Measurements from ENCODE around the gene ATF4.

DNA sequence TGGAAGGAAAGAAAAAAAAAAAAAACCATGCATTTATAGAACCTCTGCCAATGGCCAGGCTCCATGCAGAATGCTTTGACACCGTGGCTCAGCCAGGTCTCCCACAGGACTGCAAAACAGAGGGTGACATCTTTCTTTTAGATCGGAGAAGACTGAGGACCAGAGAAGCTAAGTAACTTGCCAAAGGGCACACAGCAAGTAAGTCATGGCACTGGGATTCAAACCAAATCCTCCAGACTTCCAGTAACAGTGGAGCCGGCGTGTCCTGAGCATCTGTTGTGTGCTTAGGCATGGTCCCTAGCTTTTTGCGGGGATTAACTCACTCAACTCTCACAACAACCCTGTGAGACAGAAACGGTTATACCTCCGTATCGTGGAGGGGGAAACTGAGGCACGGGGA is 42.8 kb upstream of the ATF4 start:
- TF ChIP-seq, protein P1, sequence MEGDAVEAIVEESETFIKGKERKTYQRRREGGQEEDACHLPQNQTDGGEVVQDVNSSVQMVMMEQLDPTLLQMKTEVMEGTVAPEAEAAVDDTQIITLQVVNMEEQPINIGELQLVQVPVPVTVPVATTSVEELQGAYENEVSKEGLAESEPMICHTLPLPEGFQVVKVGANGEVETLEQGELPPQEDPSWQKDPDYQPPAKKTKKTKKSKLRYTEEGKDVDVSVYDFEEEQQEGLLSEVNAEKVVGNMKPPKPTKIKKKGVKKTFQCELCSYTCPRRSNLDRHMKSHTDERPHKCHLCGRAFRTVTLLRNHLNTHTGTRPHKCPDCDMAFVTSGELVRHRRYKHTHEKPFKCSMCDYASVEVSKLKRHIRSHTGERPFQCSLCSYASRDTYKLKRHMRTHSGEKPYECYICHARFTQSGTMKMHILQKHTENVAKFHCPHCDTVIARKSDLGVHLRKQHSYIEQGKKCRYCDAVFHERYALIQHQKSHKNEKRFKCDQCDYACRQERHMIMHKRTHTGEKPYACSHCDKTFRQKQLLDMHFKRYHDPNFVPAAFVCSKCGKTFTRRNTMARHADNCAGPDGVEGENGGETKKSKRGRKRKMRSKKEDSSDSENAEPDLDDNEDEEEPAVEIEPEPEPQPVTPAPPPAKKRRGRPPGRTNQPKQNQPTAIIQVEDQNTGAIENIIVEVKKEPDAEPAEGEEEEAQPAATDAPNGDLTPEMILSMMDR (IDR thresholded peaks at IDR 0.05; ENCODE audit: low read depth, low read length, poor library complexity, severe bottlenecking): no peak
- TF ChIP-seq EZH2phosphoT487 (IDR thresholded peaks at IDR 0.05; ENCODE audit: borderline replicate concordance, low read length): no peak

All from DOHH2 (cell line).